Embryonic facial prominence (tissue), 1 donor: ENCODE results near the gene PLXNB3.

Source experiments
- DNase-seq: peaks from one replicate; pipeline ENCODE4 v3.0.0-alpha.2; 2016; ENCODE audit errors: extremely low spot score

PLXNB3 gene

GRCh38 chrX:153773741-153774575, 9.9 kb downstream of the PLXNB3 start:
- no peak for DNase-seq

- DNase-seq: no peak
Measured at GRCh38 chrX:153774576-153775292, 10.7 kb downstream of the PLXNB3 start.

GRCh38 chrX:153775293-153776119, 11.5 kb downstream of the PLXNB3 start:
- no peak for DNase-seq

- DNase-seq: no peak
Measured at GRCh38 chrX:153776120-153776599, 12.1 kb downstream of the PLXNB3 start.

- DNase-seq: no peak
Measured at GRCh38 chrX:153776611-153777045, 12.6 kb downstream of the PLXNB3 start.

GRCh38 chrX:153777261-153778090, 13.4 kb downstream of the PLXNB3 start:
- no peak for DNase-seq

- DNase-seq: no peak
Measured at GRCh38 chrX:153778181-153778580, 14.1 kb downstream of the PLXNB3 start.

GRCh38 chrX:153778684-153779101, 14.6 kb downstream of the PLXNB3 start:
- no peak for DNase-seq

- DNase-seq: no peak
Measured at GRCh38 chrX:153779891-153780677, 16.0 kb downstream of the PLXNB3 start.

GRCh38 chrX:153780678-153781427, 16.8 kb downstream of the PLXNB3 start, which contains the start of gene SRPK3:
SRPK3 (plus strand) TSS chrX:153781041; CDS start chrX:153781087, 46 bp downstream.
- no peak for DNase-seq

GRCh38 chrX:153781428-153782047, 17.5 kb downstream of the PLXNB3 start:
- no peak for DNase-seq

- no peak for DNase-seq
Measured at GRCh38 chrX:153782313-153782712, 18.3 kb downstream of the PLXNB3 start.

- DNase-seq: no peak
Measured at GRCh38 chrX:153782871-153783270, 18.8 kb downstream of the PLXNB3 start.

GRCh38 chrX:153783378-153784013, 19.4 kb downstream of the PLXNB3 start:
- DNase-seq: no peak

- no peak for DNase-seq
Measured at GRCh38 chrX:153784325-153784967, 20.4 kb downstream of the PLXNB3 start.

GRCh38 chrX:153786669-153787068, 22.6 kb downstream of the PLXNB3 start:
- no peak for DNase-seq

GRCh38 chrX:153789654-153790053, 25.6 kb downstream of the PLXNB3 start:
- no peak for DNase-seq
